ENCODE results near the gene TENM4. TPM values are rescaled to one million over a fixed set of nuclear protein-coding genes. Genes with fewer than 3 reads are reported as not detected.
A peak's percentile ranks its signal among the peaks of the same experiment; 100 is the strongest.

The TENM4 gene
- polyA plus RNA-seq, 3 donors = 0.31 to 1.7 TPM; not detected in 1

DNA sequence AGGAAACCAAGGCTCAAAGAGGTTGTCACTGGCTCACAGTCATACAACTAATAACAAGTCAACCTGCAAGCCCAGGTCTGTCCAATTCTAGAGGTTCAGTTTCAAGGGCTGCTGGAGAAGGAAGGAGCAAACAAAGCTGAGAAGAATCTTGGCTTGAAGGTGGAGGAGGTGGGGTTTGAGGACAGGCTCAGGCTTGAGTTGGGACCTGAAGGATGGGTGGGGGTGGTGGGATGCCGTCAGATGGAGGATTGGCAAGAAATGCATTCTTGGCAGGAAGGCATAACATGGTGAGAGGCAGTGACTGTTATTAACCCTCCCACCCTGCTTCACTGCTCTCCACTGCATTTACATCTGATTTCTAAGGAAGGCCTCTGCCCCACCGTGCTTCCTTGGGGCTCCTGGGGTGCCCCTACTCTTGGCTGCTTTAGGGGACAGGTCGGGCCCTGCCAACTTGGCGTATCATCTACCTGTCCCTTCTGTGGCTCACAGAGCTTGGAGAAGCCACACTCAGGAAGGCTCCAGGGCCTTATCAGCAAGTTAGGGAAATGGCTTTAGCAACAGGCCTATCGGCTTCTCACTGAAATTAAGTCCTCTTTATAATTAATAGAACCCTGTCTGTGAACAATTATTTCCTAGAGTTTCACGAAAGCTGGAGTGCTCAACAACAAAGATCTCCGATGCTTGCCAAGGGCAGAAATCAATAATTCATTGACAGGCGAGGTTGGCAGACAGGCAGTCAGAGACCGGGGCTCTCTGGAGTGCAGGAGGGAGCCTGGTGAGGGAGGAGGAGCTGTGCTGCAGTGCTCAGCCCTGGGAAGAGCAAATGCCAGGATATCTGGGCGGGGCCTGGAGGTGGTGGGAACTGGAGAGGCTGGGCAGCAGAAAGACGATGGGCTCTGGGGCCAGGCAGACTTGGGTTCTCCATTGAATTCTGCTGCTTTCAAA lies 781.2 kb downstream of the TENM4 start:
- peak overlapping the region in 1 of 7 donors; percentile 65 for H3K27ac Mint-ChIP-seq
- no peaks in the 10 kb centered on the region for H3K4me1 ChIP-seq (ENCODE audit: control insufficient read depth in 1 of 2, insufficient read depth in 2 of 2, low read length in 2 of 2)
- H3K27me3 Mint-ChIP-seq (ENCODE audit: low read depth in 3 of 3) = peaks cover 6 to 12% (median 9%) of the 10 kb centered on the region in 3 donors
- no peaks in the 10 kb centered on the region for H3K27me3 ChIP-seq (ENCODE audit: control insufficient read depth in 2 of 2, insufficient read depth in 2 of 2, low read length in 2 of 2)
- TF ChIP-seq, protein P1, sequence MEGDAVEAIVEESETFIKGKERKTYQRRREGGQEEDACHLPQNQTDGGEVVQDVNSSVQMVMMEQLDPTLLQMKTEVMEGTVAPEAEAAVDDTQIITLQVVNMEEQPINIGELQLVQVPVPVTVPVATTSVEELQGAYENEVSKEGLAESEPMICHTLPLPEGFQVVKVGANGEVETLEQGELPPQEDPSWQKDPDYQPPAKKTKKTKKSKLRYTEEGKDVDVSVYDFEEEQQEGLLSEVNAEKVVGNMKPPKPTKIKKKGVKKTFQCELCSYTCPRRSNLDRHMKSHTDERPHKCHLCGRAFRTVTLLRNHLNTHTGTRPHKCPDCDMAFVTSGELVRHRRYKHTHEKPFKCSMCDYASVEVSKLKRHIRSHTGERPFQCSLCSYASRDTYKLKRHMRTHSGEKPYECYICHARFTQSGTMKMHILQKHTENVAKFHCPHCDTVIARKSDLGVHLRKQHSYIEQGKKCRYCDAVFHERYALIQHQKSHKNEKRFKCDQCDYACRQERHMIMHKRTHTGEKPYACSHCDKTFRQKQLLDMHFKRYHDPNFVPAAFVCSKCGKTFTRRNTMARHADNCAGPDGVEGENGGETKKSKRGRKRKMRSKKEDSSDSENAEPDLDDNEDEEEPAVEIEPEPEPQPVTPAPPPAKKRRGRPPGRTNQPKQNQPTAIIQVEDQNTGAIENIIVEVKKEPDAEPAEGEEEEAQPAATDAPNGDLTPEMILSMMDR (IDR thresholded peaks at IDR 0.05) = no peak
- H3K4me2 ChIP-seq (replicated peaks; ENCODE audit: extremely low read depth, low read length, poor library complexity, severe bottlenecking) = no peak overlapping the region
- H3K4me3 ChIP-seq (replicated peaks in 1 of 3; ENCODE audit: low read depth in 2 of 3, low read length in 3 of 3) = no peak overlapping the region
- no peaks in the 10 kb centered on the region for H4K20me1 ChIP-seq (ENCODE audit: insufficient read depth, low read length)
- 83% methylated on average over 8 of the region's 11 CpGs for WGBS (ENCODE audit: insufficient coverage)
- H3K9ac ChIP-seq (ENCODE audit: insufficient read depth, low read length, poor library complexity, severe bottlenecking) = no peak overlapping the region
- H2AFZ ChIP-seq (ENCODE audit: insufficient read depth, low read depth, low read length, poor library complexity, severe bottlenecking) = no peak overlapping the region
- H3K36me3 Mint-ChIP-seq = no peaks in the 10 kb centered on the region
- no peak for DNase-seq
- no peak overlapping the region for H3K27ac ChIP-seq (ENCODE audit: low read depth in 1 of 2, low read length in 2 of 2)
- H3K9me3 Mint-ChIP-seq = peaks cover 0 to 2% (median 0%) of the 10 kb centered on the region in 7 donors
- intact Hi-C loops (cut with micrococcal nuclease) = no loop called here
- H3K4me3 Mint-ChIP-seq = no peak overlapping the region
- H3K36me3 ChIP-seq (replicated peaks in 1 of 2; ENCODE audit: control insufficient read depth in 1 of 2, insufficient read depth in 2 of 2, low read length in 2 of 2) = no peaks in the 10 kb centered on the region
- no peaks in the 10 kb centered on the region for H3K9me3 ChIP-seq (replicated peaks in 1 of 2; ENCODE audit: control insufficient read depth in 1 of 2, insufficient read depth in 1 of 2, low read length in 2 of 2)
- H3K79me2 ChIP-seq (ENCODE audit: insufficient read depth, low read length) = no peaks in the 10 kb centered on the region
- no peaks in the 10 kb centered on the region for H3K4me1 Mint-ChIP-seq

DNA sequence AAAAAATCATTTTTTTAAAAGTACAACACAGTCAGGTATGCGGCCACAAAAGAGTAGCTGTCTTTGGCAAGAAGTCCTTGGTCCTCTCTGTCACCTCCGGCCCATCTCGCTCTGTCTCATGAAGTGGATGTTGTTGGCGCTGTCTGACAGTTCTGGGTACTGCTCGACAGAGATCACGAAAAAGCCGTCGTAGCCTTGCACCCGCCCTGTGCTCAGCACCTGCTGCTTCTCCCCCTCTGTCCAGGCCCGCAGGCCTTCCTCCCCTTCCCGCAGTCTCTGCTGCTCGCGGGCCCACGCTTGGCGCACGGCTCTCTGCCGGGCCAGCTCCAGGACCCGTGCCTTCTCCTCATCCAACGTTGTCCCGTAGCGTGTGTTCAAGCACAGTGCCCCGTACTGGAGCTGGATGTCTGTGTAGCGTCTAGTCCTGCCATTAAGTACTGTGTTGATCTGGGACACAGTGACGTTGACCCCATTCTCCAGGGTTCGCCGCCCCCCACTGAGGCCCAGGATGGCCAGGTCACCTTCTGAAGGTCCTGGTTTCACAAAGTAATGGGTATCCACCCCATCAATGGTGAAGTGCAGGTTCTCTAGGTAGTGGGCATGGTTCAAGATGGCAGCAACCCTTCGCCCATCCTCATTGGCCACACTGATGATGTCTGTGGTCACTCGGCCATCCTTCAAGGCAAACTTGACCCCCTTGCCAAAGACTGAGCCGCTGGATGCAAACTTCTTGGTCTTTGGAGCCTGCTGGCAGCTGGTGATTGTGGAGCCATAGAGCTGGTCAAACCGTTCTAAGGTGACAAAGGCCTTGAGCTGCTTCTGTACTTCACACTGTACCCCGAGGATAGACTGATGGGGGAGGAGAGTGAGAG lies 782.6 kb downstream of the TENM4 start:
- Histone ChIP-seq H3K9me3 (replicated peaks in 1 of 2; ENCODE audit: control insufficient read depth in 1 of 2, insufficient read depth in 1 of 2, low read length in 2 of 2) (no peaks in the 10 kb centered on the region), H3K4me2 (replicated peaks; ENCODE audit: extremely low read depth, low read length, poor library complexity, severe bottlenecking) (no peak overlapping the region), H3K4me3 (replicated peaks in 1 of 3; ENCODE audit: low read depth in 2 of 3, low read length in 3 of 3) (no peak overlapping the region), H3K36me3 (replicated peaks in 1 of 2; ENCODE audit: control insufficient read depth in 1 of 2, insufficient read depth in 2 of 2, low read length in 2 of 2) (no peaks in the 10 kb centered on the region), H3K27ac (ENCODE audit: low read depth in 1 of 2, low read length in 2 of 2) (no peak overlapping the region), H3K4me1 (ENCODE audit: control insufficient read depth in 1 of 2, insufficient read depth in 2 of 2, low read length in 2 of 2) (no peaks in the 10 kb centered on the region), H4K20me1 (ENCODE audit: insufficient read depth, low read length) (no peaks in the 10 kb centered on the region), H3K9ac (ENCODE audit: insufficient read depth, low read length, poor library complexity, severe bottlenecking) (no peak overlapping the region), H2AFZ (ENCODE audit: insufficient read depth, low read depth, low read length, poor library complexity, severe bottlenecking) (no peak overlapping the region), H3K27me3 (ENCODE audit: control insufficient read depth in 2 of 2, insufficient read depth in 2 of 2, low read length in 2 of 2) (no peaks in the 10 kb centered on the region), H3K79me2 (ENCODE audit: insufficient read depth, low read length) (no peaks in the 10 kb centered on the region)
- intact Hi-C loops (cut with micrococcal nuclease) = no loop called here
- TF ChIP-seq, protein P1 (IDR thresholded peaks at IDR 0.05) = no peak
- Mint-ChIP-seq H3K9me3 (no peaks in the 10 kb centered on the region), H3K4me3 (no peak overlapping the region), H3K27me3 (ENCODE audit: low read depth in 3 of 3) (peaks cover 6 to 13% (median 9%) of the 10 kb centered on the region in 3 donors), H3K4me1 (no peaks in the 10 kb centered on the region), H3K27ac (no peak overlapping the region), H3K36me3 (no peaks in the 10 kb centered on the region)
- 96% methylated on average over 29 of the region's 31 CpGs for WGBS (ENCODE audit: insufficient coverage)
- no peak for DNase-seq

Measured in CD14-positive monocyte (primary cell).